Osteocyte (in vitro differentiated cells): ENCODE measurements around the gene GZF1. TPM values are rescaled to one million over a fixed set of nuclear protein-coding genes. Genes with fewer than 3 reads are reported as not detected.

Experiments used
- DNase-seq: peaks from one replicate; pipeline ENCODE4 v3.0.0; 2021; ENCODE audit warnings: mixed read lengths; ENCODE audit not compliant: unreplicated experiment; ENCODE audit errors: extremely low spot score
- H3K27ac Mint-ChIP-seq: one replicate; pipeline ENCODE4 v1.8.0; 2021; ENCODE audit warnings: mild to moderate bottlenecking, mixed read lengths; ENCODE audit not compliant: unreplicated experiment
- H3K27me3 Mint-ChIP-seq: one replicate; pipeline ENCODE4 v1.8.0; 2021; ENCODE audit warnings: mixed read lengths; ENCODE audit not compliant: unreplicated experiment
- H3K36me3 Mint-ChIP-seq: one replicate; pipeline ENCODE4 v1.8.0; 2021; ENCODE audit warnings: mixed read lengths; ENCODE audit not compliant: unreplicated experiment
- H3K4me1 Mint-ChIP-seq: one replicate; pipeline ENCODE4 v1.8.0; 2021; ENCODE audit warnings: mixed read lengths; ENCODE audit not compliant: unreplicated experiment
- H3K4me3 Mint-ChIP-seq: one replicate; pipeline ENCODE4 v1.8.0; 2021; ENCODE audit warnings: mild to moderate bottlenecking, moderate library complexity, mixed read lengths; ENCODE audit not compliant: unreplicated experiment
- H3K9me3 Mint-ChIP-seq: one replicate; pipeline ENCODE4 v1.8.0; 2021; ENCODE audit warnings: mixed read lengths; ENCODE audit not compliant: unreplicated experiment
- CTCF ChIP-seq: fragments of 200-600 bp; sonication (generic); IDR thresholded peaks from 2 replicates; pipeline ENCODE4 v1.5.0; 2021; ENCODE audit warnings: antibody characterized with exemption, mild to moderate bottlenecking, moderate library complexity
- total RNA-seq: library from RNA; stranded (reverse); gene quantifications from 2 replicates; pipeline ENCODE4 v1.2.1, GENCODE V29; 2021

The GZF1 gene
- total RNA-seq, 1 donor from 2014 or later: 16.8 TPM

GRCh38 chr20:23349338-23350195 lies 12.4 kb upstream of the GZF1 start:
- Mint-ChIP-seq H3K4me3 (peak overlapping the region; percentile 97), H3K36me3 (no peaks in the 10 kb centered on the region), H3K9me3 (no peaks in the 10 kb centered on the region), H3K27me3 (no peaks in the 10 kb centered on the region), H3K27ac (peak overlapping the region; percentile 100), H3K4me1 (peaks cover 19% of the 10 kb centered on the region)
- peak; percentile 61 for TF ChIP-seq CTCF
- DNase-seq: no peak

- Mint-ChIP-seq H3K4me3 (peak within 1 kb of the TSS; percentile 97), H3K4me1 (peaks cover 21% of the 10 kb centered on the region), H3K27me3 (no peaks in the 10 kb centered on the region), H3K27ac (peak within 1 kb of the TSS; percentile 100), H3K36me3 (no peaks in the 10 kb centered on the region), H3K9me3 (no peaks in the 10 kb centered on the region)
- peak; percentile 98 for DNase-seq
- TF ChIP-seq CTCF: no peak
These were observed 11.6 kb upstream of the GZF1 start, which contains the start of gene NXT1 for GRCh38 chr20:23350196-23350903. Gene NXT1, plus strand, starts transcription at chr20:23350791. Its CDS starts 3,251 bp downstream, at chr20:23354042.

- Mint-ChIP-seq H3K4me3 (peak overlapping the region; percentile 97), H3K4me1 (peaks cover 21% of the 10 kb centered on the region), H3K27me3 (no peaks in the 10 kb centered on the region), H3K36me3 (no peaks in the 10 kb centered on the region), H3K27ac (peak overlapping the region; percentile 83), H3K9me3 (no peaks in the 10 kb centered on the region)
- TF ChIP-seq CTCF: no peak
- no peak for DNase-seq
These were observed 10.8 kb upstream of the GZF1 start for GRCh38 chr20:23350904-23351838.

- Mint-ChIP-seq H3K4me3 (no peak overlapping the region), H3K4me1 (peaks cover 33% of the 10 kb centered on the region), H3K9me3 (no peaks in the 10 kb centered on the region), H3K27me3 (no peaks in the 10 kb centered on the region), H3K27ac (no peak overlapping the region), H3K36me3 (no peaks in the 10 kb centered on the region)
- no peak for DNase-seq
- TF ChIP-seq CTCF: no peak
These were observed 5.8 kb upstream of the GZF1 start for GRCh38 chr20:23356203-23356602.
